Measurements from ENCODE around the gene CDK14. TPM values are rescaled to one million over a fixed set of nuclear protein-coding genes. Genes with fewer than 3 reads are reported as not detected.

The CDK14 gene
- total and polyA plus RNA-seq, 2 of the 8 experiments (the other 6 are each of a cell fraction or from before 2014, with no cell fraction given) = 5.5 to 47.3 TPM

- Histone ChIP-seq H3K79me2 (ENCODE audit: control insufficient read depth in 1 of 2, insufficient read depth in 2 of 2, low read length in 2 of 2) (no peaks in the 10 kb centered on the region), H3K4me3 (ENCODE audit: extremely low read depth in 1 of 4, insufficient read depth in 2 of 4, low read depth in 3 of 4, low read length in 4 of 4) (no peak overlapping the region), H3K4me2 (ENCODE audit: insufficient read depth in 1 of 2, low read depth in 2 of 2, low read length in 2 of 2) (no peak overlapping the region), H3K36me3 (ENCODE audit: control insufficient read depth in 2 of 4, insufficient read depth in 4 of 4, low read length in 3 of 4) (no peaks in the 10 kb centered on the region), H4K20me1 (replicated peaks in 1 of 2; ENCODE audit: control insufficient read depth in 1 of 2, insufficient read depth in 2 of 2, low read length in 2 of 2) (no peaks in the 10 kb centered on the region), H2BK20ac (ENCODE audit: low read length) (no peak overlapping the region), H2BK120ac (replicated peaks; ENCODE audit: low read depth, low read length) (no peak overlapping the region), H2AFZ (ENCODE audit: low read length) (no peak overlapping the region), H3K56ac (replicated peaks; ENCODE audit: insufficient read length, low read depth, low read length) (no peak overlapping the region), H3K23me2 (ENCODE audit: low read depth, low read length) (no peaks in the 10 kb centered on the region), H4K5ac (ENCODE audit: insufficient read length, low read depth, low read length) (no peak overlapping the region), H3K14ac (ENCODE audit: insufficient read length) (no peak overlapping the region), H4K91ac (replicated peaks; ENCODE audit: insufficient read length, low read length) (no peak overlapping the region), H3K23ac (ENCODE audit: insufficient read length) (no peak overlapping the region), H2BK12ac (ENCODE audit: low read depth, low read length) (no peak overlapping the region), H3K18ac (ENCODE audit: extremely low read depth, low read length) (no peak overlapping the region), H2BK15ac (ENCODE audit: low read length) (no peak overlapping the region), H3K4me1 (replicated peaks in 1 of 4; ENCODE audit: control insufficient read depth in 3 of 4, insufficient read depth in 4 of 4, low read length in 3 of 4) (peaks cover 0 to 2% (median 0%) of the 10 kb centered on the region in 4 experiments; a peak in 2 of 7 replicates), H2BK5ac (ENCODE audit: low read depth, low read length) (no peak overlapping the region), H3K27me3 (replicated peaks in 1 of 4; ENCODE audit: control insufficient read depth in 3 of 4, extremely low read depth in 1 of 4, insufficient read depth in 3 of 4, low read length in 3 of 4) (no peaks in the 10 kb centered on the region), H3K9ac (replicated peaks in 1 of 4; ENCODE audit: extremely low read depth in 1 of 4, low read depth in 3 of 4, low read length in 3 of 4) (no peak overlapping the region), H2AK5ac (ENCODE audit: low read depth, low read length) (no peak overlapping the region), H3K9me3 (ENCODE audit: insufficient read depth in 2 of 2, low read depth in 1 of 2, low read length in 1 of 2) (no peaks in the 10 kb centered on the region), H4K8ac (ENCODE audit: extremely low read depth, insufficient read depth, low read length) (no peak overlapping the region), H3K79me1 (ENCODE audit: low read depth, low read length) (no peaks in the 10 kb centered on the region), H3K4ac (replicated peaks; ENCODE audit: insufficient read length, low read depth, low read length) (no peak overlapping the region), H3K27ac (ENCODE audit: low read depth, low read length) (no peak overlapping the region)
- ChIA-PET CTCF (ENCODE audit: partially characterized antibody) (interaction anchor here (1.4 kb wide), 1 partner anchor 285 kb away, joined by 3 read pairs; no protein-coding TSS in a partner anchor), POLR2A (ENCODE audit: partially characterized antibody) (no interaction called here)
- FAIRE-seq (no peak), DNase-seq (ENCODE audit: low read depth in 1 of 2, low spot score in 2 of 2) (no peak)
- 88% methylated on average over 1 of the region's 1 CpG; no CpG with 5 or more reads in 1 of the 2 experiments for WGBS, 2 experiments (ENCODE audit: extremely low coverage in 1 of 2, insufficient coverage in 1 of 2, insufficient read length in 1 of 2, insufficient replicate concordance in 2 of 2, low coverage in 1 of 2, low lambda C conversion rate in 2 of 2, missing lambda C conversion rate in 1 of 2)
- TF ChIP-seq BACH1 (IDR thresholded peaks at IDR 0.05; ENCODE audit: low read length) (no peak), KDM5A (IDR thresholded peaks at IDR 0.05; ENCODE audit: low read length) (no peak), CBX5 (IDR thresholded peaks at IDR 0.05; ENCODE audit: low read depth, low read length) (no peak), HDAC6 (IDR thresholded peaks at IDR 0.05; ENCODE audit: low read depth, low read length) (no peak), EGR1 (IDR thresholded peaks at IDR 0.05; ENCODE audit: borderline replicate concordance, low read depth, low read length) (no peak), ATF3 (IDR thresholded peaks at IDR 0.05; ENCODE audit: insufficient read depth, low read depth, low read length) (no peak), CREB1 (IDR thresholded peaks at IDR 0.05) (no peak), HDAC2 (IDR thresholded peaks at IDR 0.05; ENCODE audit: borderline replicate concordance in 1 of 2, low read depth in 2 of 2, low read length in 2 of 2) (no peak)
These were observed 155.5 kb downstream of the CDK14 start for GRCh38 chr7:90751595-90751994.
